Stimulated activated naive CD8-positive, alpha-beta T cell treated with anti-CD3 and anti-CD28 coated beads, Interleukin-15, Interleukin-2, amounts not matched to agents 100 ng/mL and 50 ng/mL, for 24 hours (primary cell): Measurements from ENCODE around the gene PSG2.
"Not testable (repeated sequence)": the region's sequence is repeated elsewhere in the genome, so short reads cannot be mapped to it uniquely, and the experiment has no call there.

Experiments
- H3K27ac Mint-ChIP-seq: one replicate; pipeline ENCODE4 v1.8.0; 2021; ENCODE audit warnings: mild to moderate bottlenecking, mixed read lengths
- H3K27me3 Mint-ChIP-seq: one replicate; pipeline ENCODE4 v1.8.0; 2021; ENCODE audit warnings: mixed read lengths
- H3K36me3 Mint-ChIP-seq: one replicate; pipeline ENCODE4 v1.8.0; 2021; ENCODE audit warnings: low read depth, mixed read lengths
- H3K4me1 Mint-ChIP-seq: one replicate; pipeline ENCODE4 v1.8.0; 2021; ENCODE audit warnings: low read depth, mixed read lengths
- H3K4me3 Mint-ChIP-seq: one replicate; pipeline ENCODE4 v1.8.0; 2021; ENCODE audit warnings: mild to moderate bottlenecking, mixed read lengths
- H3K9me3 Mint-ChIP-seq: one replicate; pipeline ENCODE4 v1.8.0; 2021; ENCODE audit warnings: mixed read lengths

PSG2 gene

GRCh38 chr19:43098416-43098815 lies 15.9 kb upstream of the PSG2 start:
- not testable (repeated sequence) for H3K36me3 Mint-ChIP-seq, H3K4me3 Mint-ChIP-seq, H3K27me3 Mint-ChIP-seq, H3K27ac Mint-ChIP-seq, H3K4me1 Mint-ChIP-seq
- H3K9me3 Mint-ChIP-seq: peaks cover 12% of the 10 kb centered on the region

GRCh38 chr19:43087702-43088340 lies 5.3 kb upstream of the PSG2 start:
- not testable (repeated sequence) for H3K4me3 Mint-ChIP-seq, H3K27ac Mint-ChIP-seq, H3K36me3 Mint-ChIP-seq, H3K9me3 Mint-ChIP-seq, H3K4me1 Mint-ChIP-seq
- peaks cover 29% of the 10 kb centered on the region for H3K27me3 Mint-ChIP-seq

- not testable (repeated sequence) for H3K36me3 Mint-ChIP-seq, H3K4me1 Mint-ChIP-seq, H3K27ac Mint-ChIP-seq, H3K4me3 Mint-ChIP-seq, H3K9me3 Mint-ChIP-seq
- H3K27me3 Mint-ChIP-seq: peaks cover 23% of the 10 kb centered on the region
These were observed 3.5 kb upstream of the PSG2 start for GRCh38 chr19:43085796-43086530.

GRCh38 chr19:43084196-43084832 lies 1.8 kb upstream of the PSG2 start:
- H3K4me1 Mint-ChIP-seq, H3K27ac Mint-ChIP-seq, H3K9me3 Mint-ChIP-seq, H3K36me3 Mint-ChIP-seq, H3K4me3 Mint-ChIP-seq: not testable (repeated sequence)
- peaks cover 22% of the 10 kb centered on the region for H3K27me3 Mint-ChIP-seq

GRCh38 chr19:43083721-43084120 lies 1.2 kb upstream of the PSG2 start:
- H3K27ac Mint-ChIP-seq, H3K9me3 Mint-ChIP-seq: not testable (repeated sequence)

GRCh38 chr19:43078311-43078710 lies 4.2 kb downstream of the PSG2 start:
- Mint-ChIP-seq H3K27ac (no peak overlapping the region), H3K36me3 (no peaks in the 10 kb centered on the region), H3K27me3 (no peaks in the 10 kb centered on the region), H3K4me3 (no peak overlapping the region), H3K9me3 (no peaks in the 10 kb centered on the region), H3K4me1 (no peaks in the 10 kb centered on the region)

More at GRCh38 chr19:43083721-43084120, 1.2 kb upstream of the PSG2 start:
- not testable (repeated sequence) for H3K4me1 Mint-ChIP-seq, H3K4me3 Mint-ChIP-seq, H3K36me3 Mint-ChIP-seq
- peaks cover 22% of the 10 kb centered on the region for H3K27me3 Mint-ChIP-seq

DNA sequence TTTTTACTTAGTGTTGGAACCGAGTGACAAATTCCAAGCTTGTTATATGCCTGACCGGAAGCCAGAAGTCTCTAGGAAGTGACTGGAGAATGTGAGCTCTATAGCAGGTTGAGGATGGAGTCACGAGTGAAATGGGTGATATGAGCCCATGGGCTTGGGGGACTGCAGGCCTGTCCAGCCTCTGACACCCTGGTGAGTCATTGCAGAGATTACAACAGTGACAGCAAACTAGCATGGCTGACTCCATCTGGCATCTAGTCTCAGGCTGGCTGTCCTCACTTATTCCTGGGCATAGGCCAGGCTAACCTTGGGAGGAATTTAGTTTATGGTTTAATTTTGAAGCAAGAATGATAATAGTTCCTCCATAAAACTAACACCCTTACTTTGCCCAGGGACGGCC lies 4.6 kb downstream of the PSG2 start:
- H3K4me1 Mint-ChIP-seq, H3K9me3 Mint-ChIP-seq, H3K27ac Mint-ChIP-seq, H3K36me3 Mint-ChIP-seq, H3K4me3 Mint-ChIP-seq, H3K27me3 Mint-ChIP-seq: not testable (repeated sequence)

GRCh38 chr19:43062418-43062817 lies 20.1 kb downstream of the PSG2 start:
- not testable (repeated sequence) for H3K9me3 Mint-ChIP-seq, H3K36me3 Mint-ChIP-seq, H3K4me1 Mint-ChIP-seq, H3K4me3 Mint-ChIP-seq, H3K27ac Mint-ChIP-seq
- peaks cover 24% of the 10 kb centered on the region for H3K27me3 Mint-ChIP-seq

DNA sequence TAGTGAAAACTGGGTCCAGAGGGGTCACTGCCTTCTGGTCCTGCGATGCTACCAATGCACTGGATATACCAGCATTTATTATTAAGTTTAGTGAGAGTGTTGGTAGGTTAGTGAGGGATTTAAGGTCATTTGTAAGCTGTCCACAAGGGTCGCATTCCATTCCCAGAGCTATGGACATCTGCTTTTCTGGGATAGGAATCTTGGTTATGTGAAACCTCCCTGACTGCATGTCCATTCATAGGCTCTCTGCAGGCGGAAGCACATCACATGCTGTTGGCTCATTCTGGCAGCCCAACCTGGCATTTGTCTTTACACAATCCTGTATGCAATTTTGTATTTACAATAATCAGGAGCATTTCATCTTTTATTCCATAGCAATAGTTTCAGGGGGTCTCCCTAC lies 21.2 kb downstream of the PSG2 start:
- Mint-ChIP-seq H3K27me3 (peaks cover 15% of the 10 kb centered on the region), H3K9me3 (peaks cover 10% of the 10 kb centered on the region)
- not testable (repeated sequence) for H3K36me3 Mint-ChIP-seq, H3K27ac Mint-ChIP-seq, H3K4me1 Mint-ChIP-seq, H3K4me3 Mint-ChIP-seq

DNA sequence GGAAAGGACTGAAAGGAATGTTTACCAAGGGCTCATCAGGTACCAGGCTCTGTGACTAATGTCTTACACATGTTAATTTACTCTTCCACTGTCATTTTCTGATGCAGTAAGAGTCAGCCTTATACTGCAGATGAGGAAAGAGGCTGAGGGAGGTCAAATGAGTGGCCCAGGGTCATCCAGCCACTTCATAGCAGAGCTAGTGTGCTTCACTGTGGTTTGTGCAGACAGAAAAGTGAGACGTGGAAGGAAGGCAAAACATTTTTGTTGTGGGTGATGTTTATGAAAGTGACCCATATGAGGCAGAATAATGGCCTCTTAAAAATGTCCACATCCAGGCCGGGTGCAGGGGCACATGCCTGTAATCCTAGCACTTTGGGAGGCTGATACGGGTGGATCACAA lies 22.2 kb downstream of the PSG2 start:
- not testable (repeated sequence) for H3K27me3 Mint-ChIP-seq, H3K36me3 Mint-ChIP-seq, H3K27ac Mint-ChIP-seq, H3K4me3 Mint-ChIP-seq, H3K4me1 Mint-ChIP-seq
- peaks cover 10% of the 10 kb centered on the region for H3K9me3 Mint-ChIP-seq

- not testable (repeated sequence) for H3K4me1 Mint-ChIP-seq, H3K36me3 Mint-ChIP-seq, H3K27ac Mint-ChIP-seq
These were observed 23.0 kb downstream of the PSG2 start for GRCh38 chr19:43059482-43059881.

DNA sequence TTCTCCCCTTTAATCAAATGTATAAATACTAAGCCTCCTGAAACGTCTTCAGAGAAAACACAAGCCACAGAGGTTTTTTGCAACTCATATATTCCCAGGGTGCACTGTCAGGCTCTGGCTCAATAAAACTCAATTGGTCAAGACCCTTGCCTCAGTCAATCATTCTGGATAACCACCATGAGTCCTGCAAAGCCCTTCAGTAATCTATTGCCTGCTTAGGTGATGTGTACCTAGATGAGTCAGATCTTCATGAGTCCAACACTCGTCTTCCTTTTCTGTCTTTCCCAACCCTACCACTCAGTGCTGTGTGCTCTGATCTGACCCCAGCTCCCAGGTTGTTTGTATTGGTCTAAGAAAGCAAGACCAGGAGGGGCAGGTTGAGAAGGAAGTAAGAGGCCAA lies 24.1 kb downstream of the PSG2 start:
- H3K4me3 Mint-ChIP-seq, H3K27ac Mint-ChIP-seq, H3K4me1 Mint-ChIP-seq, H3K27me3 Mint-ChIP-seq, H3K36me3 Mint-ChIP-seq: not testable (repeated sequence)
- peaks cover 17% of the 10 kb centered on the region for H3K9me3 Mint-ChIP-seq

More at GRCh38 chr19:43059482-43059881, 23.0 kb downstream of the PSG2 start:
- H3K9me3 Mint-ChIP-seq: peaks cover 14% of the 10 kb centered on the region
- not testable (repeated sequence) for H3K4me3 Mint-ChIP-seq, H3K27me3 Mint-ChIP-seq

DNA sequence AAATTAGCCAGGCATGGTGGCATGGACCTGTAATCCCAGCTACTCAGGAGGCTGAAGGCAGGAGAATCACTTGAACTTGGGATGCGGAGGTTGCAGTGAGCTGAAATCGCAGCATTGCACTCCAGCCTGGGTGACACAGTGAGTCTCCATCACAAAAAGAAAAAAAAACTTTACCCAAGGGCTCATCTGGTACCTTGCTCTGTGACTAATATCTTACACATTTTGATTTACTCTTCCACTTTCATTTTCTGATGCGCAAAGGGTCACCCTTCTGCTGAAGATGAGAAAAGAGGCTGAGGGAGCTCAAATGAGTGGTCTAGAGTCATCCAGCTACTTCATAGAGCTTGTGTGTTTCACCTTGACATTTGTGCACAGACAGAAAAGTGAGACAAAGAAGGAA lies 34.5 kb downstream of the PSG2 start:
- H3K27ac Mint-ChIP-seq, H3K27me3 Mint-ChIP-seq, H3K9me3 Mint-ChIP-seq, H3K4me1 Mint-ChIP-seq, H3K4me3 Mint-ChIP-seq, H3K36me3 Mint-ChIP-seq: not testable (repeated sequence)

DNA sequence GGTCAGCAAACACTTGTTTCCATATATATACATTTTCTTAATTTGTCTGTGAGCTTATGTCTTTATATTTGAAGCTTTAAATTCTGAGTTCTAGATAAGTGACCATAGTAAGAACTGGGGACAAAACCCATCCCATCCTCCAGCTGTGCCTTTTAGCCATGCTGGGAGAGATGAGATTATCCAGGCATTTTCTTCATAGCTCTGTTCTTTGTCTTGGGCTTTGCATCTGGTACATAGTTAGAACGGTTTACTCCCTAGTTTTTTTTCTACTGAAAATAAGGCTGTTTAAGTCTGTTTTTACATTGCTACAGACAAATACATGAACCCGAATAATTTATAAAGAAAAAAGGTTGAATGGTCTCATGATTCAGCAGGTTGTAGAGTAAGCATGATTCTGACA lies 35.9 kb downstream of the PSG2 start:
- not testable (repeated sequence) for H3K4me3 Mint-ChIP-seq, H3K4me1 Mint-ChIP-seq, H3K9me3 Mint-ChIP-seq, H3K36me3 Mint-ChIP-seq, H3K27ac Mint-ChIP-seq, H3K27me3 Mint-ChIP-seq

GRCh38 chr19:43043492-43044180 lies 38.9 kb downstream of the PSG2 start:
- not testable (repeated sequence) for H3K9me3 Mint-ChIP-seq, H3K4me3 Mint-ChIP-seq, H3K27ac Mint-ChIP-seq, H3K36me3 Mint-ChIP-seq, H3K4me1 Mint-ChIP-seq
- peaks cover 10% of the 10 kb centered on the region for H3K27me3 Mint-ChIP-seq
